ENCODE data around the gene ATP1B3.
"Not testable (repeated sequence)": the region's sequence is repeated elsewhere in the genome, so short reads cannot be mapped to it uniquely, and the experiment has no call there.

ATP1B3 gene

GRCh38 chr3:141949972-141950371, 73.5 kb downstream of the ATP1B3 start:
- no peak for DNase-seq

- DNase-seq, result no peak
Measured at GRCh38 chr3:141950572-141951493, 74.4 kb downstream of the ATP1B3 start.

GRCh38 chr3:141952611-141953010, 76.2 kb downstream of the ATP1B3 start:
- no peak for DNase-seq

DNA sequence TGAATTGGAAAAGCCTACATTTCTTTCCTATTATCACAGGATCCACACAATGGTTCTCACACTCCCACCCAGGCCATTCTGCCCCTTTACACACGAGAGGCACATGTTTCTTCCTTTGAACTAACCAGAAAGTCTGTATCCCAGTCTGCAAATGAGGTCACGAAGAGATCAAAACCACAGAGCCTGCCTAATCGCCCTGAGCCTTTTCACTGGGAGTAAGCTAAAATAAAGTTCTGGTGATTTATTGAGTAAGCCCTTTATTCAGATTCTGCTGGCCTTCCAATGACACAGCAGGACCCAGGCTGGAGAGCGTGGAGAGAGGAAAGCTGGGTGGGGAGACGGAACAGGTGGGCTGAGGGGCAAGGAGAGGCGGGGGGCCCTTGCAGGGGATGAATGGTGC, 78.7 kb downstream of the ATP1B3 start:
- DNase-seq, result no peak

DNA sequence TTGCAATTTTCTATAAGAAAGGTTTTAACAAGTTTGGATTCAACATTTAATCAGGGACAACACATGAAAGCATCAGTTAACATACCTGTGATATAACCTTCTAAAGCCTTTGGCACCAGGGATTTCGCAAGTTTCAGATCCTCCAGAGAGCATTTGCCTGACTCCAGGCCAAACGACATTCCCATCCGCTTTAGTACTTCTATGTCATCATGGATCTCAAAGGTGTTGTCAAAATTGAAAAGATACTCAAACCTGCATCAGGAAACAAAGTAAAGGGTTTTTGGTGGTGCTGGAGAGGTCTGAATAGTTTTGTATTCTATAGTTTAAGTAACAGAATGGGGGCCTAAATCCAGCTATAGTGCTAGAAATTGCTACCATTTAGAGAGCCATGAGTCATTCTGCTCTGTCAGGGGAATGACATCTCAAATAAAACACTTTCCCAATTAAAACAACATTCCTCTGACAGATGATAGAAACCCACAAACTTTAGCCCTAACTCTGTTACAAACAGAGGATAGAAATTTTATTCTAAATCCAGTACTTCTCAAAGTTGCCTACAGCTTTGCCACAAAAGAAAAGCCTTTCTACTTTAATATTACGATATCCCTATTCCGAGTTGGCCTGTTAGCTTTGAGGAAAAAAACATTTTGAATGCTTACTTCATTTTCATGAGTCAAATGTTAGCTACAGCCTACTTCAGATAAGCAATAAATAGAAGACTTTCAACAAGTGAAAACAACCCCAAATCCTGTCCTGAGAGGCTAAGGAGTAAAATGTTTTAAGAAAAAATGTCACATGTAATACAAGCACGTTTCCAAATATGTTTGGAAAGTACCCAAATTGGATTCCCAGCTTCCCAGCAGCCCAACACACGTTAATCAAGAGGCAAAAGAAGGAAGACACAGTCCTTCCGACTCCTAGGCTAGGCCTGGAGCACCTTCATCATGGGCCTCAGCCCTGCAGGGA, 83.4 kb downstream of the ATP1B3 start:
- no peak for DNase-seq

DNA sequence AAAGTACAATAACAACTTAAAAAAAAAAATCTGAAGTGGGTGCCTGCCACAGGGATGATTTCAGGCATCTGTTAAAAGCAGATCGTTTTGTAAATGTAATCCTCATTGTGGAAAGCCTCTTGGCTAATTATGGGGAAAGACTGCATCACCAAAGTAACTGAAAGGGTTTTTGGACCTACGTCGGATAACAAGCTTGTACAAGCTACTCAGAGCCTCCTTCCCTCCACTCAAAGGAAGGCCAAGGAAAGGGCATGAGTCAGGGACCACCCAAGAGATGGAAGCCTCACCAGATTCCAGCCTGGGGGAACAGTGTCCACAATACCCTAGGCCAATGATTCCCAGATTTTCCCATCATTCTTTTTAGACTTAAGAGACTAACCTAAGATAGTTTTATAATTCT, 84.3 kb downstream of the ATP1B3 start:
- no peak for DNase-seq

DNA sequence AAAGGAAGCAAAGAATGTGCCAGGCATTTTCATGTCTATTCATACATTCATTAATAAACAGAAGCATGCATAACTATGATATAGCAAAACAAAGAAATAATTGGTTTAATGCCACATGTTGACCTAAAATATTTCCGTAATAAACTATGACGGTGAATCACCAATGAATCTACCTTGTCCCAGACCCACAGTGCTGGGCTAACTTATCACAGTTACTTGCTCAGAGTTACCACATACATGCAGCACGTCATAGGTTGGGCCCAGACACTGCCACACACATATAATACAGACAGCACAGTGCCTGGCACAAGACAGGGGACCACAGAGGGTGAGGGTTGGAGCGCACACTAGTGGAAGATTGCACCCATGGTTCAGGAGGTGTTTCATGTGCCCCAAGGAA, 86.9 kb downstream of the ATP1B3 start:
- DNase-seq, result no peak

DNA sequence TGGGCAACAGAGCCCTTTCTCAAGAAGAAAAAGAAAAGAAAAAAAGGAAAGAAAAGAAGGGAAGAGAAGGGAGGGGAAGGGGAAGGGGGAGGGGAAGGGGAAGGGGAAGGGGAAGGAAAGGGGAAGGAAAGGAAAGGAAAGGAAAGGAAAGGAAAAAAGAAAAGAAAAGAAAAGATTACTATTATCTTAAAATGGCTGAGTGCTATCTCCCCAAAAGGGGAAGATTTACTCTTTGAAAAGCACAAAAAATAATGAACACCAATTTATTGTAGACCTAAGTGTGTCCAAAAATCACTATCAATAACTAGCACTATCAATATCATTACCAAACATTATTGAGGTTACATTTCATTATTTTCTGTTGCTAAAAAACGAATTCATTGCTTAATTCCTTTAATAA, 89.0 kb downstream of the ATP1B3 start:
- no peak for DNase-seq

DNA sequence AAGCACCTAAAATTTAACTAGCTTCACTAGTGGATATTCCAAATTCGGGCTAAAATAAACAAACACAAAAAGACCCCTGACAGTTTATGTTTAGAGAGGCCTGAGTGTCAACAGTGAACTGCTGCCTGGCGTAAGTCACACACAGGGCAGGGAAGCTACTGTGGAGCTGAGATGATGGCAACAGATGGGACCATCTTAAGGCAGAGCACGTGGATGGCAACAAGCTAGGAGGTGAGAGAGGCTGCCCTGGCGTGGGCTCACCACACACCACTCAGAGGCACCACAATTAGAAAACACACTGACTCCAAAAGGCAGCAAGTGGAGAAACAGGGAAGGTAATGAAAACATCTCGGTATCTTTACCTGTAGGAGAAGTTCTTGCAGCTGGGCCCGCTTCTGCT, 93.3 kb downstream of the ATP1B3 start:
- no peak for DNase-seq

DNA sequence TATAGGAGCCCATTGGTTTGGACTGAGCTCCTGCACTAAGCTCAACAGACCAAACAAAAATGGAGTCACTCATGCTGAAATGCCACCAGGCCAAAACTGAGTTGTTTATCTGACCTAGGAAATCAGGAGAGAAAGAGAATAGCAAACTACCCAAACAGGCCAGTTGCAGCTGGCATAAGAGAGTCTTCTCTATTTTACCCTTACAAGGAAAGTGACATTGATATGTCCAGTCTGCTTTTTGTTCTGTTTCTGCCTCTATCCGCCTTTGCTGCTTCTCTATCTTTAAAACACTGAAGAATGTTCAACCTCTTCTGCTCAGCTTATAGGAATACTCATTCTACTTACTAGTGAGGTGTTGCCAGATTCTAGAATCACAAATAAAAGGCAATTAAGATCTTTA, 95.1 kb downstream of the ATP1B3 start:
- DNase-seq, result no peak

DNA sequence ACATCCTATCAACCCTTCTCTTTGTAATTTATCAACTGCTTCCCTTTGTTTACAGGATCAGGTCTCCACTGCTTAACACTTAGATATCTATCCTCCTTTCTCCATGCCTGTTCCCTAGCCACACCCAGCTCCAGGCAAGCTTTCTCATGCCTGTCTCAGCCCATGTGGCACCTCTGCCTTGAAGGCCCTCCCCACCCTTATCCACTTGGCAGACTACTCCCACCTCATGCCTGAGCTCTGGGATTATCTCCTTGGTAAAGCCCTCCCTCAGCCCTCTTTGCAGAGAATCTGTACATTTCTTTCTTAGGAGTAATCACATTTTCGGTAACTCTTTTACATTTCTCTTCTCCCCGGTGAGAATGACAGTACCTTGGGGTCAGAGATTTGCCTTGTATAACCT, 96.0 kb downstream of the ATP1B3 start:
- no peak for DNase-seq

GRCh38 chr3:141974777-141975176, 98.3 kb downstream of the ATP1B3 start:
- DNase-seq, result not testable (repeated sequence)

Data from activated CD4-positive, alpha-beta T cell treated with anti-CD3 and anti-CD28 coated beads for 4 hours (primary cell).